Muscle of arm (tissue), 12 donors: Measurements from ENCODE around the gene SPTB. TPM values are rescaled to one million over a fixed set of nuclear protein-coding genes. Genes with fewer than 3 reads are reported as not detected.
A peak's percentile ranks its signal among the peaks of the same experiment; 100 is the strongest.

ENCODE experiments used
- DNase-seq: peaks from one replicate; pipeline ENCODE4 v3.0.0-alpha.2; 2013
- polyA plus RNA-seq, 12 donors: library from polyadenylated mRNA; unstranded; fragments of 120-200 nt; gene quantifications; one replicate each; pipeline ENCODE4 v1.2.1, GENCODE V29; 2013; ENCODE audit not compliant: insufficient read length in 12 of 12

Gene SPTB
- polyA plus RNA-seq, 12 donors: 51.9 to 666 (median 148) TPM

DNA sequence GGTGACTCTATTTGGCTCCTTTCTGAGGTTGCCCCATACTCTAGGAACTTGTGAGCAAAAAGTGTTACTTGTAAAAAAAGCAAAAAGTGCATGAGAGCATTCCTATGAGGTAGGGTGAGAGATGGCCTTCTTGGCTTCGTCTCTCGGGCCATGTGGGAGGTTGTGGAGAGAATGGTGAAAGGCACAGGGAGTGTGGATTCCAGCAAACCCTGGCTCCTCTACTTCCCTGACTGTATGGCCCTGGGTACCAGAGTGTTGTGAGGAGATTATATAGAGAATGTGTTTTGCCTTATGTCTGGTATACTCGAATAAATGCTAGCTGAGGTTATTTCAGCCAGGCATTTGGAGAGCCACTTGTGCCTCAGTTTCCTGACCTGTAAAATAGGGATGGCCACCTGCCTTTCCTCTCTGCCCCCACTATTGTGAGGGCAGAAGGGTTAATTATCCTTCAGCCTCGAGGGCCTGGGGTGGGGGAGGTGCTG lies 164.5 kb downstream of the SPTB start:
- no peak for DNase-seq

- DNase-seq: no peak
Observed at GRCh38 chr14:64714432-64715025, 165.2 kb downstream of the SPTB start.

- DNase-seq: no peak
Observed at GRCh38 chr14:64713677-64714076, 166.0 kb downstream of the SPTB start.

GRCh38 chr14:64711039-64711438 lies 168.7 kb downstream of the SPTB start:
- no peak for DNase-seq

DNA sequence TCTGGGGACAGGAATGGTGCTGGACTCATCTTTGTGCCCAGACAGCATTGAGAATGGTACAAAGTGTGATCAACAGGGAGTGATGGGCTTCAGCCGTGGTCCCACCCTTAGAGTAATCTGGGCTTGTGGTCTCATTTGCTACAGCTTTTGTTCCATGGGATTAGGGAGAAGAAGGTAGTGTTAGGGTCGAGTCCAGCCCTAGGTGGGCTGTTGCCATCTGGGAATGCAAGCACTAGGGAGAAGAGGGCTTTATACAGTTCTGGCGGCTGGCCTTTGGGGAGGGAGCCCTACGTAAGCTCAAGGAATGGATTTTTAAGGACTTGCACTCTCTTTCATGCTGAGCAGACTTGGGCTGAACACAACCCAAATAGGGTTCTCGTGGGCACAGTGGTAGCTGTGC lies 170.6 kb downstream of the SPTB start:
- no peak for DNase-seq

GRCh38 chr14:64708148-64709004 lies 171.3 kb downstream of the SPTB start:
- no peak for DNase-seq

DNA sequence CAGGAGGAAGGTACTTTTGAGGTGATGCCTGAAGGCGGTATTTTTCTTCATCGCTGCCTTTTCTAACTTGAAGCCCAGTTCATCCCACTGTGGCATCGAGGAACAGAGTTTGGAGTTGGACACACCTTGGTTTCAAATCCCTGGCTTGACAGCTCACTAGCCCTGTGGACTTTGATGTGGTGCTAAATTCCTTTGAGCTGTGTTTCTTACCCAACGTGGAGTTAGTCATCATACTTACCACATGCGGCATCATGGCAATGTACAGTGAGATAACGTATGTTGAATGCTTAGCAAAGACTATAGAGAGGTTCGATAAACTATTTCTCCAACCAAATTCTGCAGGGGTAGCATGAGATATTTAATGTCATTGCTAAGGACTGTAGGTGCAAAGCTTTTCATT lies 172.0 kb downstream of the SPTB start:
- no peak for DNase-seq

DNA sequence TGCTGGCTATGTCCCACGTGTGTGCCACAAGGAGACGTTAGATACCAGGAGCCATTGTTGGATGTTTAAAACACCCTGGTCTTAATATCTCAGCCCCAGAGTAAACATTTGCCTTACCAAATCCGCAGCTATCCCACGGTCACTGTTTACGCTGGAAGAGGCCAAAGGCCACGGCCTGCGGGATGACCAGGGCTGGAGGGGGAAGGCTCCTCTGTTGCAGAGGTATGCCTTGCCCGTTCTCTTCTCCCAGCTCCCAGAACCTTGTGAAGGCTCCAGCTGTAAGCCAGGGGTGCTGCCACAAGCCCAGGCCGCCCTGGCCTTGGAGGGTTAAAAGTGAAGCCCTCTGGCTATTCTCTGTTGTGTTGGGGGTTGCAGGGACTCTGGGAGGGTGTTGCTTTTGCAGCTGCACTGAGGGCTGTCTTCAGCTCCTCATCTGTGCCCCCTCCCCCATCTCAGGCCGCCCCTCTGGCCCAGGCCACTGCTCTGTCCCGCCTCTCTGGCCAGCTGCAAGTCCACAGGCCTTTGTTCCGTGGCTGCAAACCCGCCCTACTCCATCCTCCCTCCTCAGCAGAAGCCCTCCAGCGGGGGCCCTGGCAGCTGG lies 173.0 kb downstream of the SPTB start:
- peak; percentile 75 for DNase-seq

DNA sequence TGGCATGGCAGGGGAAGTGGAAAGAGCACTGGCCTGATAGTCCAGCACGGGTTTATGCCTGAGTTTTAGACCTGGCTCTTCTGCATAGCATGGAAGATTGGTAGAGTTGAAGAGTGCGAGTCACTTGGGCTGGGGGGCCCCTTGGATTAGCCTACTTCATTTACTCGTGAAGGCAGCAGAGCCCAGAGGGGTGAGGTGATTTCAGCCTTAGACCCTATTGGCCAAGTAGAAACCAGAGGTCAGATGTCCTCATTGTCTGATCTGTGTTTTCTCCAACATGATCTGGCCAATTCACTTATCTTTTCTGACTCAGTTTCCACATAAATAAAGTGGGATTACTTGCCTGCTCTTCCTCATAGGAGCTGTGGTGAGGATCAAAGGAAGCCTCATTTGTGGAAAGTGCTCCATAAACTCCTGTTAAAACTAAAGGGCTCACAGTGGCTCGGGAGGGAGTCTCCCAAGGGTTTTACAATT lies 173.6 kb downstream of the SPTB start:
- DNase-seq: no peak

GRCh38 chr14:64705381-64706118 lies 174.2 kb downstream of the SPTB start:
- DNase-seq: no peak

DNA sequence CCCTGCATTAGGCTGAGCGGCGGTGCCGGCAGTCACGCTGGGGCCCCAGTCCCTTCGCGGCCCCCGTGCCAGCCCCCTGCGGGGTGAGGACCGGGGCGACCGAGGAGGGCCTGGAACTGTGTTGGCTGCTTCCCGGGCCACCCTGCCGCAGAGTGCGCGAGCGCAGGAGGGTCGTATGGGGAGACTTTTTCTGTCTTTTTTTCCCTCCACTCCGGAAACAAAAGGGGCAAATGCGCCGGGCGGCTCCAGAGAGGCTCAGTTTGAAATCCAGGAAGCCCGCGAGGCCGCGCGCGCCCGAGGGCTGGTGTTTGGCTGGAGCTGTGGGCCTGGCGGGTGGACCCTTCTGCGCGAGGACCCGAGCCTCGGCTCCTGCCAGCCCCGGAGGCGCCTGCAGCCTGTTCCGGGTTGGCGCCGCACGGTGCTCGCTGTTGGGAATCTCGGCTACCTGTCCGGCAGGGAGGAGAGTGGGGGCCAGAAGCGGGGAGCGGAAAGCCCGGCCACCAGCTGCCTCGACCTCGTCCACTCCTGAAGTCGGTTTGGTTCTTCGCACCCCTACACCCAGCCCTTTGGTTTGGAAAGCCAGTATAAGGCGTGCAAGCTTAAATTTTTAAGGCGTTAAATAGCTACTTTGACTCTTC lies 174.8 kb downstream of the SPTB start:
- peak; percentile 45 for DNase-seq

DNA sequence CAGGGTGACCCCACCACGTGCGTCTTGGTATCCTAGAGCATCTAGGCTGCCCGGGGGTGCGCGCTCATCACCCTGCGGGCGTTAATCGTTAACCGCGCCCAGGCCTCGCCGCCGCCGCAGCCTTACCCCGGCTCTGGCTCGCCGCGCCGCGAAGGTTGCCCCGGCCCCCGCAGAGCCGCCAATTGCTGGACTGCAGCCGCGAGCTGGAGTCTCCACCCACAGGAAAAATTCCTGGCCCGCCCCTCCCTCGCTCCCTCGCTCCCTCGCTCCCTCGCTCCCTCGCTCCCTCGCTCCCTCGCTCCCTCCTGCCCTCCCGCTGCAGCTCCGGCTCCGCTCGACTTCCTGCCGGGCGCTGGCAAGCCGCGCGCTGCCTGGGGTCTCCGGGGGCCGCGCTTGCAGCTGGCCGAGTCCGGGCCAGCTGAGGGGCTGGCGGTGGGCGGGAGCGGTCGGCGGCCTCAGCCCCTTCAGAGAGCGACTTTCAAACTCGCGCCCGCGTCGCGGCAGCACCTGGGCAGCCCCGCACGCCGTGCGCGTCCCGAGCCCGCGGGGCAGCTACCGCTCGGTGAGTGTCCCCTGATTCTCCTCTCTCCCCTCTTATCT lies 175.5 kb downstream of the SPTB start, which contains the start of gene PLEKHG3:
PLEKHG3 (plus strand) TSS at position 282 of the 600 bp plus-strand sequence. CDS start 23,208 bp downstream, outside the sequence.
- peak; percentile 62 for DNase-seq

- peak; percentile 41 for DNase-seq
Observed at GRCh38 chr14:64703395-64704142, 176.1 kb downstream of the SPTB start.

DNA sequence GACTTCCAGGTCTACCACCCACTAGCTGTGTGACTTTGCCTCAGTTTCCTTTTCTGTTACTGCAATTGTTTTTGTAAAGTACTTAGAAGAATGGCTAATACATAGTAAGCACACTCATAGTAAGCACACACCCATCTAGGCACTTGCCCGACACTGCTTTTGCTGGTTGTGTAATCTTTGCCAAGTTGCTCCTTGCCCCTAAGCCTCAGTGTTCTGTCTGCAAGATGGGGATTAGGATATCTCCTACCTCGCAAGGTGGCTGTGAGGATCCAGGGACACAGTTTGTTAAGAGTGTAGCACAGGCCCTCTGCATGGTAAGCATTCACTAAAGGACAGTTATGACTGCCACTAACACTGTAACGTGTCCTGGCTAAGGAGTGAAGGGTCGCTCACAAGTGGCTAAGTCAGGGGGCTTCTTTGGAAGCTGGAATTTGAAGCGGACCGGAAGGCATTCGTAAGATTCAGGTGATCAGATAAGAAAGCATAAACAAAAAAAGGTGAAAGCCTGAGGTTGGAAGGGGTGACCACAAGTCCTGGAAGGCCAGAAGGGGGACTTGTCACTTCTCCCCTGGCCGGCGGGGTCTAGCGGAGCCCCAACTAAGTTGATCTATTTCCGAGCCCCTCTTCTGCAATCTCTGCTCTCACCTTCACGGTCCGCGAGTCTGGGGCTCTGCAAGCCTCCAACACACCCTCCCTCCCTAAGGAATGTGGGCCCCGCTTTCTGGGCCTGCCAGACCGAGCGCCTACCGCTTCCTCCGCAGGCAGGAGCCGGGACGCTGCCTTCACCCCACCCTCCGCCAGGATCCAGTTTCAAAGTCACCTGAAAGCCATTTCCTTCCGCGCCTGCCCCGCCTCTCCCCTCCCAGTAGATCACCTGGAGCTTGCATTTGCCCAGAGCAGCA lies 177.0 kb downstream of the SPTB start:
- no peak for DNase-seq

- no peak for DNase-seq
Observed at GRCh38 chr14:64701660-64702059, 178.0 kb downstream of the SPTB start.

DNA sequence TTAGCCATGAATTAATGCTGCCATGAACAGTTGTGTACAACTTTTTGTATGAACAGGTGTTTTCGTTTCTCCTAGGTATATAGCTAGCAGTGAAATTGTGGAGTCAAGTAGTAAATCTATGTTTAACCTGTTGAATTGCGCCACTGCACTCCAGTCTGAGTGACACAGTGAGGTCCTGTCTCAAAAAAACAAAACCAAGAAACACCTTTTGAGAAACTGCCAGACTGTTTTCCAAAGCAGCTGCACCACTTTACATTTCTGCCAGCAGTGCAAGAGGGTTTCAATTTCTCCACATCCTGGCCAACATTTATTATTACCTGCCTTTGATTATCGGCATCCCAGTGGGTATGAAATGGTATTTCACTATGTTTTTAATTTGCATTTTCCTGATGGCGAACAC lies 178.8 kb downstream of the SPTB start:
- DNase-seq: no peak

DNA sequence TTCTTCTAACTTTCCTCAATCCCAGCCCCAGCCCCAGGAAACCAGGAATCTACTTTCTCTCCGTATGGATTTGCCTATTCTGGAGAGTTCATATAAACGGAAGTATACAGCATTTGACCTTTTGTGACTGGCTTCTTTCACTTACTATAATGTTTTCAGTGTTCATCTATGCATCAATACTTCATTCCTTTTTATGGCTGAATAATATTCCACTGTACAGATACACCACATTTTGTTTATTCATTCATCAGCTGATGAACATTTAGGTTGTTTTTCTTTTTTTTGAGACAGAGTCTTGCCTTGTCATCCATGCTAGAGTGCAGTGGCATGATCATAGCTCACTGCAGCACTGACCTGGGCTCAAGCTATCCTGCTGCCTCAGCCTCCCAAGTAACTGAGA lies 179.4 kb downstream of the SPTB start:
- DNase-seq: no peak

GRCh38 chr14:64698903-64699302 lies 180.8 kb downstream of the SPTB start:
- no peak for DNase-seq

GRCh38 chr14:64696355-64696857 lies 183.3 kb downstream of the SPTB start:
- no peak for DNase-seq
